Measurements from ENCODE around the gene CDC42EP5.
A peak's percentile ranks its signal among the peaks of the same experiment; 100 is the strongest.

Gene CDC42EP5

DNA sequence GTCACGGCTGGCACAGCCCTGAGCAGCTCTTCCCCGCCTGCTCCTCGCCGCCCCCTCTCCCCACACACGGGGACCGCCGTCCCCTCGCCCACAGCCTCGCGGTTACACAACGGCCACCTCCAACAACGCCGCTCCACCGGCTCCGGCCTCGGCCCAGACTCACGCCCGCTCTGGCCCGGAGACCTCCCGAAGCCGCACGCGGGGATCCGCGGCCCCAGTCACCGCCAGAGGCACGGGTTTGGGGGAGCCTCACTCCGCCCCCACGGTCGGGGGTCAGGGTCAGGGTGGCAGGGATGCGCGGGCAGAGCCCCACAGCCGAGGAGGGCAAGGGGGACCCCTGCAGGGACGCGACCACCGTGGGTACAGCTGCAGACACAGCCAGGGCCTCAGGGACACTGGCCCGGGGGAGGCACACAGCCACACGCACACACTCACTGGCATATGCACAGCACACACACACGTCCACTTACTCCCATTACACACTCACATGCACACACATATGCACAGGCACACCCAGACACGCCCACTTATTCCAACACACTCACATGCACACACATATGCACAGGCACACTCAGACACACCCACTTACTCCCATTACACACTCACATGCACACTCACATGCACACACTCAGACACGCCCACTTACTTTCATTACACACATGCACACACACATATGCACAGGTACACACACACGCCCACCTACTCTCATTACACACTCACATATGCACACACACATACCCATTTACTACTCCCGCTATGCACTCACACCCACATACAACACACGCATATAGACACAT, 56.2 kb downstream of the CDC42EP5 start:
- no peak overlapping the region for H3K27ac Mint-ChIP-seq
- peaks cover 2 to 11% of the 10 kb centered on the region in 2 donors for H3K9me3 Mint-ChIP-seq
- peaks cover 16 to 23% of the 10 kb centered on the region in 2 donors for H3K4me1 Mint-ChIP-seq
- no peak overlapping the region for H3K4me3 Mint-ChIP-seq
- H3K27me3 Mint-ChIP-seq, result peaks cover 58 to 62% of the 10 kb centered on the region in 2 donors
- DNase-seq (no peak), ATAC-seq (replicated peaks) (no peak)
- H3K36me3 Mint-ChIP-seq, result peaks cover 0 to 6% of the 10 kb centered on the region in 2 donors

DNA sequence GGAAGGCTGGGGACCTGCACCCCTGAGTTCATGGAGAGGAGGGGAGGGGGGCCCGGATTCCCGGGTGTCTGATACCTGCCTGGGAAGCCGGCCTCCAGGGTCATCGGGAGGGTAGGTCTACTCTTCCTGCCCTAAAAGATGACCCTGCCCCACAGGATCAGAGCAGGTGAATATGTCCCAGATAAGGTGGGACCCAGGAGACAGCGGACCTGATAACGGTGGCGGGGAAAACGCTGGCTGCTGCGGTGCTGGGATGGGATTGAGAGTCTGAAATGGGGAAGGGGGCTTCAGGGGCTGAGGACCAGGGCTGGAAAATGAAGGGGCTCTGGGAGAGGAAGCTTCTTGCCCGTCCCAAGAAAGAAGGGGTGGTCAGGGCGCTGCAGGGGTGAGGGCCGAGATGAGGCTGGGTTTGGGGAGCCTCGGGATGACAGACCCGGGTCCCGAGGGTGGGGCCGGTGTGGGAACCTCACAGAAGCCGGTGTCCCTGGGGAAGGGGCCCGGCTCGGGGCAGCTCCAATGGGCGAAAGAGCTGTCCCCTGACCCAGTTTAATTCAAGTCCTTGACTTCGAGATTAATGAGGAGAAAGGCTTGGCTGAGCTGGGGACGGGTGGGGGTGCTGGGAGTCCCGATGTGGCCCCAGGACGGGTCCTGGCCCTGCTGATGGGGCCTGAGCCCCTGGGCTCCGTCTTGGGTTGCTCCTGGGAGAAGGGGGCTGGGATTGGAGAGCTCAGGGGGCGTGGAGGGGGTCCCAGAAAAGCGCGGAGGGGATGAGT, 57.0 kb downstream of the CDC42EP5 start:
- H3K4me3 Mint-ChIP-seq, result no peak overlapping the region

DNA sequence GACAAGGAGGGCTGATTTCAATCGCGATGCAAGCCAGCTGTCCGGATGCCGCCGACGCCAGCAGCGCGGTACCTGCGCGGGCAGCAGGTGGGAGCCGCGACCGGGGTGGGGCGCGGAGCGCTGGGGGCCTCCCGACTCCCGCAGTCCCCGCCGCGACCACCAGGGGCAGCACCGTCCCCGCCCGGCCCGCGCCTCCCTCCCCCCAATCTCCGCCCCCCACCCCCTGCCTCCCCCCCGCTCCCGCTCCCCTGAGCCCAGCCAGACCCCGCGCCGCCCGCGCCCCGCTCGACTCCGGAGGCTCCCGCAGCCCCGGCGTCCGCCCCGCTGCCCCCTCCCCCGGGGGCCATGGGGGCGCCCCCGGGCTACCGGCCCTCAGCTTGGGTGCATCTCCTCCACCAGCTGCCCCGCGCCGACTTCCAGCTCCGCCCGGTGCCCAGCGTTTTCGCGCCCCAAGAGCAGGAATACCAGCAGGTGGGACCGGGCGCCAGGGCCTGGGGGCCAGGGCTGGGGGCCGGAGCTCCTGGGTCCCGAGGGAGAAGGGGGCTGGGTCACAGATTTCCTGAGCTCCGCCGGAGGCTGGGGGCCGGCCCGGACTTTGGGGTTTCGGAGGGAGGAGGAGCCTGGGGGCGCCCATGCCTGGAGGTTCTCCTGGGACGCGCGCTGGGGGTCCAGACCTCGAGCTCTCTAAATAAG, 57.7 kb downstream of the CDC42EP5 start, which contains the start of gene TTYH1:
TTYH1 (plus strand) TSS at position 257 of the 693 bp plus-strand sequence; CDS start at position 346, 89 bp downstream.
- H3K4me1 Mint-ChIP-seq, result peaks cover 16 to 23% of the 10 kb centered on the region in 2 donors
- no peak for DNase-seq
- peaks cover 2 to 11% of the 10 kb centered on the region in 2 donors for H3K9me3 Mint-ChIP-seq
- peaks cover 0 to 6% of the 10 kb centered on the region in 2 donors for H3K36me3 Mint-ChIP-seq
- peak within 1 kb of the TSS; percentile 4 for H3K27ac Mint-ChIP-seq
- peak; percentile 31 to 45 for ATAC-seq (replicated peaks)
- H3K4me3 Mint-ChIP-seq, result no peak within 1 kb of the TSS
- peaks cover 62% of the 10 kb centered on the region in 2 donors for H3K27me3 Mint-ChIP-seq

More for the DNA sequence above, 57.0 kb downstream of the CDC42EP5 start:
- Mint-ChIP-seq H3K27me3 (peaks cover 61 to 63% of the 10 kb centered on the region in 2 donors), H3K27ac (peak overlapping the region; percentile 4), H3K36me3 (peaks cover 0 to 6% of the 10 kb centered on the region in 2 donors), H3K9me3 (peaks cover 2 to 11% of the 10 kb centered on the region in 2 donors), H3K4me1 (peaks cover 16 to 23% of the 10 kb centered on the region in 2 donors)
- DNase-seq (no peak), ATAC-seq (replicated peaks) (no peak)
